ENCODE data around the gene GAB2. TPM values are rescaled to one million over a fixed set of nuclear protein-coding genes. Genes with fewer than 3 reads are reported as not detected.
"Not testable (repeated sequence)": the region's sequence is repeated elsewhere in the genome, so short reads cannot be mapped to it uniquely, and the experiment has no call there.

GAB2 gene
- total RNA-seq, 6 experiments from 2014 or later: 3.8 to 10.2 (median 4.5) TPM

- Histone ChIP-seq H3K4me3 (no peak overlapping the region), H3K4me1 (no peaks in the 10 kb centered on the region), H3K36me3 (no peaks in the 10 kb centered on the region), H3K9me3 (no peaks in the 10 kb centered on the region), H3K27ac (no peak overlapping the region), H3K27me3 (no peaks in the 10 kb centered on the region)
- WGBS (ENCODE audit: insufficient coverage, low coverage, low lambda C conversion rate, missing lambda C conversion rate): 63% methylated on average over 1 of the region's 1 CpG
- DNase-seq (no peak), ATAC-seq (peak in 3 of 4 donors; percentile 22 to 52 (median 46))
- intact Hi-C loops (cut with DNase I): no loop called here
- TF ChIP-seq CTCF (IDR thresholded peaks at IDR 0.05): no peak
- TF ChIP-seq POLR2A (IDR thresholded peaks at IDR 0.05): no peak
These were observed 54.5 kb downstream of the GAB2 start for GRCh38 chr11:78363024-78363619.

- Histone ChIP-seq H3K36me3 (no peaks in the 10 kb centered on the region), H3K9me3 (no peaks in the 10 kb centered on the region), H3K4me1 (no peaks in the 10 kb centered on the region), H3K4me3 (no peak overlapping the region), H3K27ac (no peak overlapping the region), H3K27me3 (no peaks in the 10 kb centered on the region)
- TF ChIP-seq POLR2A (IDR thresholded peaks at IDR 0.05): no peak
- DNase-seq (no peak), ATAC-seq (no peak)
- intact Hi-C loops (cut with DNase I): no loop called here
- WGBS (ENCODE audit: insufficient coverage, low coverage, low lambda C conversion rate, missing lambda C conversion rate): 78% methylated on average over 2 of the region's 2 CpGs
These were observed 56.4 kb downstream of the GAB2 start for GRCh38 chr11:78361228-78361627.

GRCh38 chr11:78359921-78360320 lies 57.7 kb downstream of the GAB2 start:
- ATAC-seq (no peak), DNase-seq (no peak)
- H3K27ac ChIP-seq: no peak overlapping the region
- TF ChIP-seq POLR2A (IDR thresholded peaks at IDR 0.05) (no peak), CTCF (IDR thresholded peaks at IDR 0.05) (no peak)
- H3K9me3 ChIP-seq: no peaks in the 10 kb centered on the region
- WGBS (ENCODE audit: insufficient coverage, low coverage, low lambda C conversion rate, missing lambda C conversion rate): 66% methylated on average over 3 of the region's 3 CpGs
- intact Hi-C loops (cut with DNase I): no loop called here
- H3K36me3 ChIP-seq: no peaks in the 10 kb centered on the region
- no peaks in the 10 kb centered on the region for H3K27me3 ChIP-seq
- no peaks in the 10 kb centered on the region for H3K4me1 ChIP-seq
- H3K4me3 ChIP-seq: no peak overlapping the region

- H3K36me3 ChIP-seq; ATAC-seq; H3K4me3 ChIP-seq; H3K9me3 ChIP-seq; intact Hi-C loops (cut with DNase I); H3K27me3 ChIP-seq; H3K4me1 ChIP-seq; DNase-seq; H3K27ac ChIP-seq: not testable (repeated sequence)
- 82% methylated on average over 3 of the region's 3 CpGs for WGBS (ENCODE audit: insufficient coverage, low coverage, low lambda C conversion rate, missing lambda C conversion rate)
These were observed 59.7 kb downstream of the GAB2 start for GRCh38 chr11:78357924-78358323.

GRCh38 chr11:78357425-78357824 lies 60.2 kb downstream of the GAB2 start:
- ATAC-seq; H3K4me1 ChIP-seq; H3K9me3 ChIP-seq; H3K36me3 ChIP-seq; intact Hi-C loops (cut with DNase I); H3K27ac ChIP-seq; DNase-seq; H3K4me3 ChIP-seq; H3K27me3 ChIP-seq: not testable (repeated sequence)
- WGBS (ENCODE audit: insufficient coverage, low coverage, low lambda C conversion rate, missing lambda C conversion rate): 78% methylated on average over 1 of the region's 1 CpG

- intact Hi-C loops (cut with DNase I); H3K4me1 ChIP-seq: not testable (repeated sequence)
- WGBS (ENCODE audit: insufficient coverage, low coverage, low lambda C conversion rate, missing lambda C conversion rate): 55% methylated on average over 2 of the region's 3 CpGs
These were observed 61.9 kb downstream of the GAB2 start for GRCh38 chr11:78355742-78356141.

More at GRCh38 chr11:78355742-78356141, 61.9 kb downstream of the GAB2 start:
- H3K4me3 ChIP-seq, H3K27ac ChIP-seq, DNase-seq, H3K9me3 ChIP-seq, ATAC-seq, H3K36me3 ChIP-seq, H3K27me3 ChIP-seq: not testable (repeated sequence)
